Measurements from ENCODE around the gene VKORC1L1.
"Not testable (repeated sequence)": the region's sequence is repeated elsewhere in the genome, so short reads cannot be mapped to it uniquely, and the experiment has no call there.

The VKORC1L1 gene

DNA sequence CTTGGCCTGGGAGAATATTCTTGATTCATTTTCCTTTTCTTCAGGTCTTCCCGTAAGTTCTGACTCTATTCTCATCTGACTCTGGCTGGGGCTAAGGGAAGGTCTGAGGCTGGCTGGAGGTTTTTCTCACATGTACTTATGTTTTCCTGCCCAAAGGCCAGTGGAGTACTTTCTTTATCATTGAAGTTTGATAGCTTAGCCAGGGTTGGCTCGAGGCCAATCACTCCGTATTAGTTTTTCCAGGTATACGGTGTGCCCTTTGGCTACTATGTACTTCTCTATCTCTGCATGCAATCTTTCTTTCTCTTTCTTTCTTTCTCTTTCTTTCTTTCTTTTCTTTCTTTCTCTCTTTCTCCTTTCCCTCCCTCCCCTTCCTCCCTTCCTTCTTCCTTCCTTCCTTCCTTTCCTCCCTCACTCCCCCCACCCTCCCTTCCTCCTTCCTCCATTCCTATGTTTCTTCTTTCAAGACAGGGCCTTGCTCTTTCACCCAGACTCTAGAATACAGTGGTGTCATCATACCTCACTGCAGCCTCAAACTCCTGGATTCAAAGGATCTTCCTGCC, 26.8 kb upstream of the VKORC1L1 start:
- no peak for TF ChIP-seq CTCF (IDR thresholded peaks at IDR 0.05; ENCODE audit: low read depth, low read length)
- H3K4me3 ChIP-seq (replicated peaks in 1 of 2; ENCODE audit: low read depth in 2 of 2, low read length in 2 of 2), result no peak overlapping the region
- DNase-seq (ENCODE audit: low read depth in 2 of 2), result no peak

GRCh38 chr7:65853426-65853825, 19.4 kb upstream of the VKORC1L1 start:
- not testable (repeated sequence) for DNase-seq (ENCODE audit: low read depth in 2 of 2); H3K4me3 ChIP-seq (replicated peaks in 1 of 2; ENCODE audit: low read depth in 2 of 2, low read length in 2 of 2)

DNA sequence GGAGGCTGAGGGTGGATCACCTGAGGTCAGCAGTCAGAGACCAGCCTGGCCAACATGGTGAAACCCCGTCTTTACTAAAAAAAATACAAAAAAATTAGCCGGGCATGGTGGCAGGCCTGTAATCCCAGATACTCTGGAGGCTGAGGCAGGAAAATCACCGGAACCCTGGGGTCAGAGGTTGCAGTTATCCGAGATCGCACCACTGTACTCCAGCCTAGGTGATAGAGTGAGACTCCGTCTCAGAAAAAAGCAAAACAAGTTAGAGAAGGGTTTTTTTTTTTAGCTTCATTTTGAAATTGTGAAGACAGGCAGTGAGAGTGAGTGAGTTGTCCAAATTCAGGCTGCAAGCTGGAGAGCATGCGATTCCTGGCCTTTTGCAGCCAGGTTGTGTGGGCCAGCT, 19.0 kb upstream of the VKORC1L1 start:
- not testable (repeated sequence) for DNase-seq (ENCODE audit: low read depth in 2 of 2); H3K4me3 ChIP-seq (replicated peaks in 1 of 2; ENCODE audit: low read depth in 2 of 2, low read length in 2 of 2)

DNA sequence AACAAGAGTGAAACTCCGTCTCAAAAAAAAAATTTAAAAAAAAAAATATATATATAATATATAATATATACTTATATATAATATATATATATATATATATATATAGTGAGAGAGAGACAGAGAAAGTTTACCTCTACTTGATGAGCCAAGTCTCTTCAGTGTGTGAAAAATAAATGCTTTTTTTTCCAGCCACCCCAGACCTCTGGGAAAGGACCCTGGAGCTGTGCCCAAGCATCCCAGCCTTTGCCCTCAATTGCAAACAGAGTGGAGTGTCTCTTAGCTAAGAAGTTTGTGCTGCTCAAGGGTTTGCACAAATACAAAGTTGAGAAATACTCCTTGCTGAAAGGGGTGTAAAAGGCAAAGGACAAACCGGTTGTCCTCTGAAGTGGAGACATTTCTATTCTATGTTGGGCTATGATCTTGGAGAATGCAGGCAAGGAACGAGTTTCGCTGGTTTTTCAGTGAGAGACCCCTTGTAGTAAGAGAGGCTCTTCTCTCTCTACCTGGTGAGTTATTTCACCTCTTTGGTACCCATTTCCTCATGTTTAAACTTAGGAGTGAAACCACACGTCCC, 15.5 kb upstream of the VKORC1L1 start:
- not testable (repeated sequence) for H3K4me3 ChIP-seq (replicated peaks in 1 of 2; ENCODE audit: low read depth in 2 of 2, low read length in 2 of 2); DNase-seq (ENCODE audit: low read depth in 2 of 2)

DNA sequence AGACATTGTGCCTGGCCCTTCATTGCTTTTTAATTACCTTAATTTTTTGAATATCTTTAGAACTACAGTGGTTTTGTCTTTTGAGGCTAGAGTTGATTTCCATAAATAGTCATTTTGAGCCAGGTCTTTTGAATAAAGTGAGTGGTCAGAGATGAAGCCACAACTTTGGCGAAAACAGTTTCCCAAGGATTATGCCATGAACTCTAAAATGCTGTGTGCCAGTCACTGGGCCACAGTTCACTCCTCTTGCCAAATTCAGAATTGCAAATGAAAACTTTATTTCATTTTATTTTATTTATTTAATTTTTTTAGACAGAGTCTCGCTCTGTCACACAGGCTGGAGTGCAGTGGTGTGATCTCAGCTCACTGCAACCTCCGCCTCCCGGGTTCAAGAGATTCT, 14.2 kb upstream of the VKORC1L1 start:
- not testable (repeated sequence) for DNase-seq (ENCODE audit: low read depth in 2 of 2); H3K4me3 ChIP-seq (replicated peaks in 1 of 2; ENCODE audit: low read depth in 2 of 2, low read length in 2 of 2)

DNA sequence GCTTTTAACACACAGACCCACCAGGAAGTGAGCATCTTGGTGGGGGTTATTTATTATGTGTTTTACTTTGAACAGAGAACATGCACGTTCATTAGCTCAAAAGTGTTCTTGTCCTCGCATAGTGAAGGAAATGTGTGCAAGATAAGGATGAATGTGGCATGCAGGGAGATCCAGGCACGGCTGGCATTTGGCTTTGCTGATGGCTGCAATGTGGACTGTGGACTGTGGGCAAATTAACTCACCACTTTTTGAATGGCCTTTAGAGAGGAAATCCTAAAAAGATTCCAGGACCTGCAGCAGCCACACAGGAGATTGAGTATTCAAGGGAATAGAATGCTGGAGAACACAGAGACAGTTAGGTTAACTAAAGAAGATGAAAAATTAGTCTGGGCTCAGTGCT, 6.6 kb upstream of the VKORC1L1 start:
- not testable (repeated sequence) for DNase-seq (ENCODE audit: low read depth in 2 of 2); H3K4me3 ChIP-seq (replicated peaks in 1 of 2; ENCODE audit: low read depth in 2 of 2, low read length in 2 of 2)

DNA sequence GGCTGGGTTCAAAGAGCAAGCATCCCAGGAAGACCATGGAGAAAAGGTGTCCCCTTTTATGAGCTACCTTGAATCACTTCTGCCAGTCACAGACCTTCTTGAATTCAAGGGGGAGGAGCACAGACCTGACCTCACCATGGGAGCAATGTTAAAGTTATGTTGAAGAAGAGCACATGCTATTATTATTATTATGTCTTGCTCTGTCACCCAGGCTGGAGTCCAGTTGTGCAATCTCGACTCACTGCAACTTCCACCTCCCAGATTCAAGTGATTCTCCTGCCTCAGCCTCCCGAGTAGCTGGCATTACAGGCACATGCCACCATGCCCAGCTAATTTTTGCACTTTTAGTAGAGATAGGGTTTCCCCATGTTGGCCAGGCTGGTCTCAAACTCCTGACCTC, 5.2 kb upstream of the VKORC1L1 start:
- DNase-seq (ENCODE audit: low read depth in 2 of 2), result peak in 1 of 2 donors; percentile 10
- not testable (repeated sequence) for H3K4me3 ChIP-seq (replicated peaks in 1 of 2; ENCODE audit: low read depth in 2 of 2, low read length in 2 of 2)

GRCh38 chr7:65869312-65869711, 3.6 kb upstream of the VKORC1L1 start:
- not testable (repeated sequence) for H3K4me3 ChIP-seq (replicated peaks in 1 of 2; ENCODE audit: low read depth in 2 of 2, low read length in 2 of 2)
- DNase-seq (ENCODE audit: low read depth in 2 of 2), result peak; percentile 48 to 63

GRCh38 chr7:65871451-65871850, 1.4 kb upstream of the VKORC1L1 start:
- peak in 1 of 2 donors; percentile 32 for DNase-seq (ENCODE audit: low read depth in 2 of 2)
- not testable (repeated sequence) for H3K4me3 ChIP-seq (replicated peaks in 1 of 2; ENCODE audit: low read depth in 2 of 2, low read length in 2 of 2)

- peak in 1 of 2 donors; percentile 3 for DNase-seq (ENCODE audit: low read depth in 2 of 2)
- H3K4me3 ChIP-seq (replicated peaks in 1 of 2; ENCODE audit: low read depth in 2 of 2, low read length in 2 of 2), result peak overlapping the region; percentile 72 to 83
Observed at GRCh38 chr7:65873582-65874193, 814 bp downstream of the VKORC1L1 start.

DNA sequence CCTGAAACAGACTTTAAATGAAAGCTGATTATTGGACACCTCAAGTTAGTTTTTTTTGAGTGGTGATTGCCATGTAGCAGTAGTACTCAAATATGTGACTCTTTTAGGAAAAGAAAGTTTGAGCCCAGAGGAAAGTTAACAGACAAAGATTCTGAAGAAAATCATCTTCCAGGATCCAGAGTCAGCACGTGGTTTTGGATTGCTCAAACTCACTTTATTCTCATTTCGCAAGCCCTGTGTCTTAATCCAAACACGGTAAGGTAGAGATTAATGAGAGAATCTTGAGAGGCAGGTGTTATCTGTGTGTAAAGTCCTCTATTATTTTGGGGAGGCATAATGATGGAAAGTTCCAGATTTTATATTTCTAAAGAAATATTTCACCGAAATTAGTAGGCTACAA, 2.8 kb downstream of the VKORC1L1 start:
- not testable (repeated sequence) for H3K4me3 ChIP-seq (replicated peaks in 1 of 2; ENCODE audit: low read depth in 2 of 2, low read length in 2 of 2); DNase-seq (ENCODE audit: low read depth in 2 of 2)

DNA sequence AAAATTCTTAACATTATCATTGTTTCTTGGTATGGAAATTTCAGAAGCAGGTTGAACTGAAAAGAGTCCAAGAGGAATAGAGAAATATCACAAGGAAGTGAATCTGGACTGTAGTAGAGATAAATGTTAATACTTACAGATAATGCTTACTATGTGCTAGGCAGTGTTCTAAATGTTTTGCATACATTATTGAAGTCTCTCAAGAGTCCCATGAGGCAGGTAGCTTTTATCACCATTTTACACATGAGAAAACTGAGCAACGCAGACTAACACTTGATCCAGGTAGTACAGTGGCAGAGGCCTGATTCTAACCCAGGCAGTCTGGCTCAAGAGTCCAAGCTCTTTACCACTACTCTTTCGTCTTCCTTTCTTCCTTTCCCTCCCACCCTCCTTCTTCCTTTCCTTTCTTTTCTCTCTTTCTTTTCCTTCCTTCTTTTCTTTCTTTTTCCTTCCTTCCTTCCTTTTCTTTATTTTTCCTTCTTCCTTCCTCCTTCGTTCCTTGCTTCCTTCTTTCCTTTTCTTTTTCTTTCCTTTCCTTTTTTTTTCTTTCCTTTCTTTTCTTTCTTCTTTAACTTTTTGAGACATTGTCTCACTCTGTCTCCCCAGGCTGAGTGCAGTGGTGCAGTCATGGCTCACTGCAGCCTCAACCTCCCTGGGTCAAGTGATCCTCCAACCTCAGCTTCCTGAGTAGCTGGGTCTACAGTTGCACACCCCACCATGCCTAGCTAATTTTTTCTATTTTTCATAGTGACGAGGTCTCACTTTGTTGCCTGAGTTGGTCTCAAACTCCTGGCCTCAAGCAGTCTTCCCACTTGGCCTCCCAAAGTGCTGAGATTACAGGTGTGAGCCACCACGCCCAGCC, 6.6 kb downstream of the VKORC1L1 start:
- DNase-seq (ENCODE audit: low read depth in 2 of 2); H3K4me3 ChIP-seq (replicated peaks in 1 of 2; ENCODE audit: low read depth in 2 of 2, low read length in 2 of 2): not testable (repeated sequence)

DNA sequence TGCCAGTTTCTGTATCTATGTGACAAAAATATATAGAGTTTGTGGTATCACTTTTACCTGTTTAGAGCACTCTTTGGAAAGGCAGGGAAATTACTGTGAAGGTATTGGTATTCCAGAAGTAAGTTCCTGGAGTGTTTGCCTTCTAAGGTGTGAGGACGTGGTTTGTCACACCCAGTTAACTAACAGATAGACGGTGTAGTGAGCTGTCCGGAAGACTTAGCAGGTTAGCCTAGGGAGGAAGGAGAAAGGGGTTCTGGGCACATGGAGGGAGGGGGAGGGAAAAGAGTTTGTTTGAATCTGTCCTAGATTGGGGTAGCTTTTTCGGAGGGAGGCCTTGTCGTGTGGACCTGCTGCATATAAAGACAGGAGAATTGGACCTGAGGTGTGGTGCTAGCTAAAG, 7.4 kb downstream of the VKORC1L1 start:
- H3K4me3 ChIP-seq (replicated peaks in 1 of 2; ENCODE audit: low read depth in 2 of 2, low read length in 2 of 2); DNase-seq (ENCODE audit: low read depth in 2 of 2): not testable (repeated sequence)

DNA sequence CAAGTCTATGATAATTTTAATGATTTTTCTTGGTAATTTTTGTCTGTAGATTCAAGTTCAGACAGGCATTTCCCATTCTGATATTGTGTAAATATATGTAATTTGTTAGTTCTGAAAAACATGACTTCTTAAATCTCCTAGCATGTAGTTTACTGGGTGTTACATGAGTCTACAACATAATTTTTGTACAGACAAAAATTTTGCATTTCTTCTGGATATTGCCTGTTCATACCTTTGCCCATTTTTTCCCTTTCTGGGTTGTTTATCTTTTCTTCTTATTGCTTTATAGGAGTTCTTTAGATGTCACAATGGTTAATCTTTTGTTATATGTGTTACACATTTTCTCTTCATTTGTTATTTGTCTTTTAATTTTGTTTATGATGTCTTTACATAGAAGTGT, 12.1 kb downstream of the VKORC1L1 start:
- DNase-seq (ENCODE audit: low read depth in 2 of 2); H3K4me3 ChIP-seq (replicated peaks in 1 of 2; ENCODE audit: low read depth in 2 of 2, low read length in 2 of 2): not testable (repeated sequence)

- DNase-seq (ENCODE audit: low read depth in 2 of 2); H3K4me3 ChIP-seq (replicated peaks in 1 of 2; ENCODE audit: low read depth in 2 of 2, low read length in 2 of 2): not testable (repeated sequence)
Observed at GRCh38 chr7:65885533-65885932, 12.7 kb downstream of the VKORC1L1 start.

GRCh38 chr7:65888434-65889156, 15.7 kb downstream of the VKORC1L1 start:
- not testable (repeated sequence) for DNase-seq (ENCODE audit: low read depth in 2 of 2)

GRCh38 chr7:65889722-65890121, 16.8 kb downstream of the VKORC1L1 start:
- not testable (repeated sequence) for DNase-seq (ENCODE audit: low read depth in 2 of 2)

More at GRCh38 chr7:65888434-65889156, 15.7 kb downstream of the VKORC1L1 start:
- H3K4me3 ChIP-seq (replicated peaks in 1 of 2; ENCODE audit: low read depth in 2 of 2, low read length in 2 of 2), result not testable (repeated sequence)

More at GRCh38 chr7:65889722-65890121, 16.8 kb downstream of the VKORC1L1 start:
- not testable (repeated sequence) for H3K4me3 ChIP-seq (replicated peaks in 1 of 2; ENCODE audit: low read depth in 2 of 2, low read length in 2 of 2)

All from cardiac fibroblast (primary cell).